HCT116 (cell line): Measurements from ENCODE around the gene SPAG6.

Source experiments
- CEBPB ChIP-seq: IDR thresholded peaks from 2 replicates; pipeline ENCODE4 v1.6.1; 2012; ENCODE audit warnings: low read depth
- EGR1 ChIP-seq: IDR thresholded peaks from 2 replicates; pipeline ENCODE4 v1.6.1; 2012; ENCODE audit warnings: low read depth
- ELF1 ChIP-seq: IDR thresholded peaks from 2 replicates; pipeline ENCODE4 v1.6.1; 2012; ENCODE audit warnings: low read depth, borderline replicate concordance
- EZH2phosphoT487 ChIP-seq: fragments of 200-600 bp; IDR thresholded peaks from 2 replicates; pipeline ENCODE4 v1.6.1; 2018; ENCODE audit warnings: antibody characterized with exemption, borderline replicate concordance
- JUND ChIP-seq: IDR thresholded peaks from 2 replicates; pipeline ENCODE4 v1.6.1; 2012
- POLR2A ChIP-seq: IDR thresholded peaks from 2 replicates; pipeline ENCODE4 v1.7.0; 2011; ENCODE audit warnings: borderline replicate concordance; ENCODE audit not compliant: insufficient read depth, insufficient read length; ENCODE audit errors: extremely low read depth
- POLR2AphosphoS5 ChIP-seq: IDR thresholded peaks from 2 replicates; pipeline ENCODE4 v1.6.1; 2011; ENCODE audit warnings: mild to moderate bottlenecking, low read depth, low read length, moderate library complexity
- RAD21 ChIP-seq: IDR thresholded peaks from 2 replicates; pipeline ENCODE4 v1.6.1; 2012; ENCODE audit warnings: low read depth, mild to moderate bottlenecking
- SP1 ChIP-seq: IDR thresholded peaks from 2 replicates; pipeline ENCODE4 v1.6.1; 2012; ENCODE audit warnings: low read depth
- YY1 ChIP-seq: IDR thresholded peaks from 2 replicates; pipeline ENCODE4 v1.6.1; 2011; ENCODE audit warnings: low read length, low read depth, moderate library complexity, mild to moderate bottlenecking; ENCODE audit not compliant: insufficient replicate concordance; ENCODE audit errors: extremely low read depth
- ZFX ChIP-seq: fragments of 450-650 bp; IDR thresholded peaks from 2 replicates; pipeline ENCODE4 v1.6.1; 2017
- TF ChIP-seq, protein P1 (sequence below), 3 experiments: fragments of 200-600 bp in 1 of 3; sonication (generic) in 1 of 3; IDR thresholded peaks in 2 of 3; conservative IDR thresholded peaks in 1 of 3; 2 replicates each; pipeline ENCODE4 v1.5.1; 2012 to 2017; ENCODE audit warnings: low read depth in 2 of 3, low read length in 2 of 3, antibody characterized with exemption in 1 of 3, borderline replicate concordance in 1 of 3, control low read depth in 1 of 3, mild to moderate bottlenecking in 1 of 3, mixed read lengths in 1 of 3, mixed run types in 1 of 3, moderate library complexity in 1 of 3; ENCODE audit not compliant: insufficient read depth in 1 of 3
- TF ChIP-seq, protein P2 (sequence below): IDR thresholded peaks from 2 replicates; pipeline ENCODE4 v1.6.1; 2012; ENCODE audit warnings: low read depth
- TF ChIP-seq, protein P3 (sequence below): IDR thresholded peaks from 2 replicates; pipeline ENCODE4 v1.6.1; 2012

DNA sequence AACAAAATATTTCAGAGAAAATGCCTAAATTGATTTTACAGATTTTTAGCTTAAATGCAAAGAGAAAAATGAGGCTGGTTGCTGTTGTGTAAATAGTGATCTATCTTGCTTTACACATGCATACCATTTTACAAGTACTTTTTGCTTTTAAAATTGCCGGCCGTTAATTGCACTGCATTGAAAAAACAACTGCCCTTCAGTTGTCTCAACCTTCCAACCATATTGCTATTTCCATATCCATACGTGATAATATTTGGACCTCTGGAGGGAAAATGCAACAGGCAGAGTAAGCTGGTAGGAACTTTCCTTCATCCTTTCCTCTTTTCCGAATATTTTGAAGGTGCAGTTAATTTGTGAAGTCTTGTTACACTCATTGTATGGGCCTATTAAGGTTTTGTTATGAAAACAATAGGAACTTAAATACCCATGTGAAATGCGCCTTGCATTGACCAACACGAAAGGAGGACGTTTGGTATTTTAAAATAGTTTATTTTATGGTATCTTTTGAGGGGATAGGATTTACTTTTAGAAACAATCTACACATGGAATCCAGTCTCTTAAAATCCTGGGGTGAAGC lies 13.1 kb upstream of the SPAG6 start:
- TF ChIP-seq, protein P1, sequence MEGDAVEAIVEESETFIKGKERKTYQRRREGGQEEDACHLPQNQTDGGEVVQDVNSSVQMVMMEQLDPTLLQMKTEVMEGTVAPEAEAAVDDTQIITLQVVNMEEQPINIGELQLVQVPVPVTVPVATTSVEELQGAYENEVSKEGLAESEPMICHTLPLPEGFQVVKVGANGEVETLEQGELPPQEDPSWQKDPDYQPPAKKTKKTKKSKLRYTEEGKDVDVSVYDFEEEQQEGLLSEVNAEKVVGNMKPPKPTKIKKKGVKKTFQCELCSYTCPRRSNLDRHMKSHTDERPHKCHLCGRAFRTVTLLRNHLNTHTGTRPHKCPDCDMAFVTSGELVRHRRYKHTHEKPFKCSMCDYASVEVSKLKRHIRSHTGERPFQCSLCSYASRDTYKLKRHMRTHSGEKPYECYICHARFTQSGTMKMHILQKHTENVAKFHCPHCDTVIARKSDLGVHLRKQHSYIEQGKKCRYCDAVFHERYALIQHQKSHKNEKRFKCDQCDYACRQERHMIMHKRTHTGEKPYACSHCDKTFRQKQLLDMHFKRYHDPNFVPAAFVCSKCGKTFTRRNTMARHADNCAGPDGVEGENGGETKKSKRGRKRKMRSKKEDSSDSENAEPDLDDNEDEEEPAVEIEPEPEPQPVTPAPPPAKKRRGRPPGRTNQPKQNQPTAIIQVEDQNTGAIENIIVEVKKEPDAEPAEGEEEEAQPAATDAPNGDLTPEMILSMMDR (IDR thresholded peaks at IDR 0.05 in 2 of 3, conservative IDR thresholded peaks at IDR 0.05 in 1 of 3; ENCODE audit: borderline replicate concordance in 1 of 3, insufficient read depth in 1 of 3, low read depth in 2 of 3, low read length in 2 of 3) = no peak
- TF ChIP-seq POLR2A = no peak
- no peak for TF ChIP-seq POLR2AphosphoS5
- TF ChIP-seq EZH2phosphoT487 = no peak
- TF ChIP-seq ELF1 = no peak
- TF ChIP-seq, protein P2, sequence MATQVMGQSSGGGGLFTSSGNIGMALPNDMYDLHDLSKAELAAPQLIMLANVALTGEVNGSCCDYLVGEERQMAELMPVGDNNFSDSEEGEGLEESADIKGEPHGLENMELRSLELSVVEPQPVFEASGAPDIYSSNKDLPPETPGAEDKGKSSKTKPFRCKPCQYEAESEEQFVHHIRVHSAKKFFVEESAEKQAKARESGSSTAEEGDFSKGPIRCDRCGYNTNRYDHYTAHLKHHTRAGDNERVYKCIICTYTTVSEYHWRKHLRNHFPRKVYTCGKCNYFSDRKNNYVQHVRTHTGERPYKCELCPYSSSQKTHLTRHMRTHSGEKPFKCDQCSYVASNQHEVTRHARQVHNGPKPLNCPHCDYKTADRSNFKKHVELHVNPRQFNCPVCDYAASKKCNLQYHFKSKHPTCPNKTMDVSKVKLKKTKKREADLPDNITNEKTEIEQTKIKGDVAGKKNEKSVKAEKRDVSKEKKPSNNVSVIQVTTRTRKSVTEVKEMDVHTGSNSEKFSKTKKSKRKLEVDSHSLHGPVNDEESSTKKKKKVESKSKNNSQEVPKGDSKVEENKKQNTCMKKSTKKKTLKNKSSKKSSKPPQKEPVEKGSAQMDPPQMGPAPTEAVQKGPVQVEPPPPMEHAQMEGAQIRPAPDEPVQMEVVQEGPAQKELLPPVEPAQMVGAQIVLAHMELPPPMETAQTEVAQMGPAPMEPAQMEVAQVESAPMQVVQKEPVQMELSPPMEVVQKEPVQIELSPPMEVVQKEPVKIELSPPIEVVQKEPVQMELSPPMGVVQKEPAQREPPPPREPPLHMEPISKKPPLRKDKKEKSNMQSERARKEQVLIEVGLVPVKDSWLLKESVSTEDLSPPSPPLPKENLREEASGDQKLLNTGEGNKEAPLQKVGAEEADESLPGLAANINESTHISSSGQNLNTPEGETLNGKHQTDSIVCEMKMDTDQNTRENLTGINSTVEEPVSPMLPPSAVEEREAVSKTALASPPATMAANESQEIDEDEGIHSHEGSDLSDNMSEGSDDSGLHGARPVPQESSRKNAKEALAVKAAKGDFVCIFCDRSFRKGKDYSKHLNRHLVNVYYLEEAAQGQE = no peak
- no peak for TF ChIP-seq YY1
- no peak for TF ChIP-seq JUND
- no peak for TF ChIP-seq CEBPB
- no peak for TF ChIP-seq EGR1
- TF ChIP-seq RAD21 = no peak
- TF ChIP-seq, protein P3, sequence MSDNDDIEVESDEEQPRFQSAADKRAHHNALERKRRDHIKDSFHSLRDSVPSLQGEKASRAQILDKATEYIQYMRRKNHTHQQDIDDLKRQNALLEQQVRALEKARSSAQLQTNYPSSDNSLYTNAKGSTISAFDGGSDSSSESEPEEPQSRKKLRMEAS = no peak
- TF ChIP-seq ZFX = no peak
- TF ChIP-seq SP1 = no peak
